22Rv1 (cell line): ENCODE data around the gene HECW1.

Experiments used
- CTCF ChIP-seq: fragments of 450-650 bp; IDR thresholded peaks from 2 replicates; pipeline ENCODE4 v1.5.1; 2017; ENCODE audit warnings: mild to moderate bottlenecking
- ZFX ChIP-seq: fragments of 450-650 bp; IDR thresholded peaks from 2 replicates; pipeline ENCODE4 v1.6.1; 2017; ENCODE audit warnings: antibody characterized with exemption, borderline replicate concordance

GRCh38 chr7:43467406-43467805, 355.0 kb downstream of the HECW1 start:
- no peak for TF ChIP-seq CTCF
- no peak for TF ChIP-seq ZFX
